KMS-11 (cell line): Measurements from ENCODE around the gene PRKCH.

Experiments
- H2AFZ ChIP-seq: fragments of 200-600 bp; sonication (generic); 2 replicates; pipeline ENCODE4 v1.6.1; 2016; ENCODE audit warnings: antibody characterized with exemption, mixed run types, low read depth
- H3K27ac ChIP-seq: fragments of 200-600 bp; sonication (generic); 2 replicates; pipeline ENCODE4 v1.6.1; 2016; ENCODE audit warnings: mild to moderate bottlenecking, mixed run types
- H3K27me3 ChIP-seq: fragments of 200-600 bp; sonication (generic); 2 replicates; pipeline ENCODE4 v1.6.1; 2017; ENCODE audit warnings: mild to moderate bottlenecking, low read depth, mixed run types, moderate library complexity; ENCODE audit not compliant: insufficient read depth
- H3K36me3 ChIP-seq: fragments of 200-600 bp; sonication (generic); 2 replicates; pipeline ENCODE4 v1.6.1; 2017; ENCODE audit warnings: mild to moderate bottlenecking, mixed run types; ENCODE audit not compliant: insufficient read depth
- H3K4me1 ChIP-seq: fragments of 200-600 bp; sonication (generic); 2 replicates; pipeline ENCODE4 v1.6.1; 2016; ENCODE audit warnings: mild to moderate bottlenecking, low read depth, mixed run types; ENCODE audit not compliant: poor library complexity, severe bottlenecking
- H3K4me2 ChIP-seq: fragments of 200-600 bp; sonication (generic); 2 replicates; pipeline ENCODE4 v1.7.0; 2016; ENCODE audit warnings: mild to moderate bottlenecking, mixed run types
- H3K4me3 ChIP-seq: fragments of 200-600 bp; sonication (generic); IDR thresholded peaks from 2 replicates; pipeline ENCODE4 v1.6.1; 2017; ENCODE audit warnings: low read depth, low read length, mixed read lengths; ENCODE audit not compliant: insufficient read depth
- H3K79me2 ChIP-seq: fragments of 200-600 bp; sonication (generic); 2 replicates; pipeline ENCODE4 v1.6.1; 2016; ENCODE audit warnings: low read depth, mixed run types; ENCODE audit not compliant: insufficient read depth
- H3K9ac ChIP-seq: fragments of 200-600 bp; sonication (generic); 2 replicates; pipeline ENCODE4 v1.6.1; 2016; ENCODE audit warnings: mild to moderate bottlenecking, mixed run types
- H4K20me1 ChIP-seq: fragments of 200-600 bp; sonication (generic); 2 replicates; pipeline ENCODE4 v1.6.1; 2016; ENCODE audit warnings: mild to moderate bottlenecking, mixed run types; ENCODE audit not compliant: insufficient read depth
- CTCF ChIP-seq: fragments of 200-600 bp; sonication (generic); conservative IDR thresholded peaks from 2 replicates; pipeline ENCODE4 v1.6.1; 2017; ENCODE audit warnings: low read depth, mild to moderate bottlenecking, antibody characterized with exemption, low read length, moderate library complexity, mixed read lengths

The PRKCH gene

GRCh38 chr14:61521773-61522172 lies 200.4 kb downstream of the PRKCH start:
- Histone ChIP-seq H3K4me2 (no peak overlapping the region), H3K9ac (no peak overlapping the region), H3K36me3 (no peaks in the 10 kb centered on the region), H3K27me3 (no peaks in the 10 kb centered on the region), H4K20me1 (no peaks in the 10 kb centered on the region), H2AFZ (no peak overlapping the region), H3K27ac (no peak overlapping the region), H3K4me1 (no peaks in the 10 kb centered on the region), H3K4me3 (no peak overlapping the region), H3K79me2 (no peaks in the 10 kb centered on the region)
- TF ChIP-seq CTCF = no peak

DNA sequence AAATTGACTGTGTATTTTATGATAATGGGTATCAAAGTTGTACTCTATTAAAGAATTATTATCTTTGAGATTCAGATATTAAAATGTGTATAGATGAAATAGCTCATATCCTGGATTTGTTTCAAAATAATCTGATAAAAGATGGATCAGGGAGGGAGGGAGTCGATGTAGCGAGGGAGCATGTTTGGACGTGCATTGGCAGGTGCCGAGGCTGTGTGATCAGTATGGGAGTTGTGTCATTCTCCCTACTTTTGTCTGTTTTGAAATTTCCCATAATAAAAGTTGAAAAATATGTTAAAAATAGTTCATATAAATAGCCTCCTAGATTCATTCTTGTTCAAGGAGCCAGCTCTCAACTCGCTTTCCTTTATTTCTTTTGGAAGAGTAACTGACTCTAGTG lies 202.4 kb downstream of the PRKCH start:
- H3K27ac ChIP-seq = no peak overlapping the region
- H3K27me3 ChIP-seq = no peaks in the 10 kb centered on the region
- no peaks in the 10 kb centered on the region for H4K20me1 ChIP-seq
- no peaks in the 10 kb centered on the region for H3K36me3 ChIP-seq
- H3K79me2 ChIP-seq = no peaks in the 10 kb centered on the region
- H3K4me1 ChIP-seq = no peaks in the 10 kb centered on the region
- no peak overlapping the region for H3K4me3 ChIP-seq
- H3K4me2 ChIP-seq = no peak overlapping the region
- no peak for TF ChIP-seq CTCF
- no peak overlapping the region for H3K9ac ChIP-seq
- H2AFZ ChIP-seq = no peak overlapping the region

GRCh38 chr14:61524211-61524806 lies 202.9 kb downstream of the PRKCH start:
- Histone ChIP-seq H4K20me1 (no peaks in the 10 kb centered on the region), H2AFZ (no peak overlapping the region), H3K27me3 (no peaks in the 10 kb centered on the region), H3K4me2 (no peak overlapping the region), H3K4me3 (no peak overlapping the region), H3K79me2 (no peaks in the 10 kb centered on the region), H3K36me3 (no peaks in the 10 kb centered on the region), H3K27ac (no peak overlapping the region), H3K4me1 (no peaks in the 10 kb centered on the region), H3K9ac (no peak overlapping the region)
- TF ChIP-seq CTCF = no peak

- no peak overlapping the region for H3K4me3 ChIP-seq
Observed at GRCh38 chr14:61524936-61525292, 203.5 kb downstream of the PRKCH start.

More at GRCh38 chr14:61524936-61525292, 203.5 kb downstream of the PRKCH start:
- no peaks in the 10 kb centered on the region for H4K20me1 ChIP-seq
- H3K36me3 ChIP-seq = no peaks in the 10 kb centered on the region
- no peak for TF ChIP-seq CTCF
- H3K4me1 ChIP-seq = no peaks in the 10 kb centered on the region
- no peak overlapping the region for H3K27ac ChIP-seq
- no peak overlapping the region for H2AFZ ChIP-seq
- no peak overlapping the region for H3K9ac ChIP-seq
- no peaks in the 10 kb centered on the region for H3K79me2 ChIP-seq
- H3K4me2 ChIP-seq = no peak overlapping the region
- no peaks in the 10 kb centered on the region for H3K27me3 ChIP-seq
